Progenitor cell of endocrine pancreas (in vitro differentiated cells): Measurements from ENCODE around the gene GRHL3. TPM values are rescaled to one million over a fixed set of nuclear protein-coding genes. Genes with fewer than 3 reads are reported as not detected.

Source experiments
- DNase-seq: peaks from one replicate; pipeline ENCODE4 v3.0.0; 2021; ENCODE audit warnings: low spot score; ENCODE audit not compliant: unreplicated experiment
- H3K27ac Mint-ChIP-seq: 2 replicates; pipeline ENCODE4 v1.8.0; 2021; ENCODE audit warnings: mild to moderate bottlenecking, moderate library complexity, mixed read lengths
- H3K27me3 Mint-ChIP-seq: 2 replicates; pipeline ENCODE4 v1.8.0; 2021; ENCODE audit warnings: mixed read lengths
- H3K36me3 Mint-ChIP-seq: 2 replicates; pipeline ENCODE4 v1.8.0; 2022; ENCODE audit warnings: mixed read lengths; ENCODE audit not compliant: insufficient read depth
- H3K4me1 Mint-ChIP-seq: 2 replicates; pipeline ENCODE4 v1.8.0; 2021; ENCODE audit warnings: low read depth, mixed read lengths
- H3K4me3 Mint-ChIP-seq: 2 replicates; pipeline ENCODE4 v1.8.0; 2021; ENCODE audit warnings: low read depth, mild to moderate bottlenecking, moderate library complexity, mixed read lengths
- H3K9me3 Mint-ChIP-seq: 2 replicates; pipeline ENCODE4 v1.8.0; 2021; ENCODE audit warnings: low read depth, mixed read lengths
- total RNA-seq: library from RNA; stranded (reverse); gene quantifications from 2 replicates; pipeline ENCODE4 v1.2.1, GENCODE V29; 2021
- TF ChIP-seq, protein P1 (sequence below): fragments of 200-600 bp; sonication (generic); IDR thresholded peaks from one replicate; pipeline ENCODE4 v1.5.0; 2021; ENCODE audit warnings: antibody characterized with exemption, mild to moderate bottlenecking; ENCODE audit not compliant: unreplicated experiment

Gene GRHL3
- total RNA-seq, 1 donor from 2014 or later: 4.9 TPM

DNA sequence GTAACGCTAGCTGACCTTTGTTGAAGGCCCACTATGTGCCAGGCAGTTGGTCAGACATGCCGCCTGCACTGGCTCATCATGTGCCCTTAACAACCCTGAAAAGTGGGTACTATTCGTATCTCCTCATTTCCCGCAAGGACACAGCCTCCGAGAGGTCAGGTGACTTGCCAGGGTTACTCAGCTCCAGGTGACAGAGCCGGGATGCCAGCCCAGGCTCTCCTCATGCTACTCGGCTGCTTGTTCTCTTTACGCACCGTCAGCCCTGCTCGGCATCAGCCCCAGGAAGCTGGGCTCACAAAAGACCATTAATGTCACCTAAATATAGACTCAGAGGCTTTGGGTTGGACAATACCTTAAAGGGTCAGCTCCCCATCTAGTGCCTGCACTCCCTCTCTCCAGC lies 29.0 kb downstream of the GRHL3 start:
- Mint-ChIP-seq H3K27ac (no peak overlapping the region), H3K4me3 (no peak overlapping the region), H3K27me3 (peaks cover 6% of the 10 kb centered on the region), H3K4me1 (peaks cover 5% of the 10 kb centered on the region), H3K36me3 (no peaks in the 10 kb centered on the region), H3K9me3 (no peaks in the 10 kb centered on the region)
- TF ChIP-seq, protein P1, sequence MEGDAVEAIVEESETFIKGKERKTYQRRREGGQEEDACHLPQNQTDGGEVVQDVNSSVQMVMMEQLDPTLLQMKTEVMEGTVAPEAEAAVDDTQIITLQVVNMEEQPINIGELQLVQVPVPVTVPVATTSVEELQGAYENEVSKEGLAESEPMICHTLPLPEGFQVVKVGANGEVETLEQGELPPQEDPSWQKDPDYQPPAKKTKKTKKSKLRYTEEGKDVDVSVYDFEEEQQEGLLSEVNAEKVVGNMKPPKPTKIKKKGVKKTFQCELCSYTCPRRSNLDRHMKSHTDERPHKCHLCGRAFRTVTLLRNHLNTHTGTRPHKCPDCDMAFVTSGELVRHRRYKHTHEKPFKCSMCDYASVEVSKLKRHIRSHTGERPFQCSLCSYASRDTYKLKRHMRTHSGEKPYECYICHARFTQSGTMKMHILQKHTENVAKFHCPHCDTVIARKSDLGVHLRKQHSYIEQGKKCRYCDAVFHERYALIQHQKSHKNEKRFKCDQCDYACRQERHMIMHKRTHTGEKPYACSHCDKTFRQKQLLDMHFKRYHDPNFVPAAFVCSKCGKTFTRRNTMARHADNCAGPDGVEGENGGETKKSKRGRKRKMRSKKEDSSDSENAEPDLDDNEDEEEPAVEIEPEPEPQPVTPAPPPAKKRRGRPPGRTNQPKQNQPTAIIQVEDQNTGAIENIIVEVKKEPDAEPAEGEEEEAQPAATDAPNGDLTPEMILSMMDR: no peak
- no peak for DNase-seq

DNA sequence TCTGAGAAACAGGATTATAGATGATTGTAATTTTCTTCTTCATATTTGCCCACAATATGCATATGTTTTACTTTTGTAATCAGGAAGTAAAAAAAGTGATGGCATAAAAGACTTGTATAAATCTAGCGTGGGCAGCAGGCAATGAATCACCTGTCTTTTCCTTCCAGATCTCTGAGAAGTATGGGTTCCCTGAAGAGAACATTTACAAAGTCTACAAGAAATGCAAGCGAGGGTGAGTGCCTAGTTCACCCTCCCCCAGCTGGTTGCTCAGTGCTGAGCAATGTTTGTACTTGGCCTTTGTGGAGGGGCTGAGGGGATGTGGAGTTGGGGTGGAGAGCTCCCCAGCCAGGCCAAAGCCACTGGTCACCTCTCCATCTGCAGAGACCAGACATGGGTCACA lies 30.7 kb downstream of the GRHL3 start:
- H3K9me3 Mint-ChIP-seq: no peaks in the 10 kb centered on the region
- no peak overlapping the region for H3K27ac Mint-ChIP-seq

DNA sequence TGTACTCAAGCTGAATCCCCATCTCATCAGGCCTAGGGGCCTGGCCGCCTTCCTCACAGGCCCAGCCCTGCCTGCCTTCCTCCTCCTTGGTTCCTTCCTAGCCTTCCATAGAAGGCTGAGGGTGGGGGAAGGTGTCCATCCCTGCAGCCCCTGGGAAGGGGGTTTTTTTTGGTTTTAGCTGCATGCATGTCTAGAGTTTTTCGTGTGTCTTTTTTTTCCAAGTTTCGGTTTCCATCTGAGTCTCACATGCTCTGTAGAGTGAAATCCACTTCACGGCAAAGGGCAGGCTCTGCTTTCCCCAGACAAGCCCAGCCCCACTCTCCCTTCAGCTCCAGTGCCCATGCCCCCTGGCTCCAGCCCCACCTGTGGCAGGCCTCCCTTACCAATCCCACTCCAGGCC lies 32.1 kb downstream of the GRHL3 start:
- peaks cover 5% of the 10 kb centered on the region for H3K4me1 Mint-ChIP-seq
- H3K27ac Mint-ChIP-seq: no peak overlapping the region
- H3K9me3 Mint-ChIP-seq: no peaks in the 10 kb centered on the region
- TF ChIP-seq, protein P1: no peak
- DNase-seq: no peak
- H3K27me3 Mint-ChIP-seq: peaks cover 6% of the 10 kb centered on the region
- no peaks in the 10 kb centered on the region for H3K36me3 Mint-ChIP-seq
- no peak overlapping the region for H3K4me3 Mint-ChIP-seq

More for the DNA sequence above, 30.7 kb downstream of the GRHL3 start:
- peaks cover 5% of the 10 kb centered on the region for H3K4me1 Mint-ChIP-seq
- DNase-seq: no peak
- TF ChIP-seq, protein P1: no peak
- H3K4me3 Mint-ChIP-seq: no peak overlapping the region
- H3K36me3 Mint-ChIP-seq: no peaks in the 10 kb centered on the region
- peaks cover 6% of the 10 kb centered on the region for H3K27me3 Mint-ChIP-seq

DNA sequence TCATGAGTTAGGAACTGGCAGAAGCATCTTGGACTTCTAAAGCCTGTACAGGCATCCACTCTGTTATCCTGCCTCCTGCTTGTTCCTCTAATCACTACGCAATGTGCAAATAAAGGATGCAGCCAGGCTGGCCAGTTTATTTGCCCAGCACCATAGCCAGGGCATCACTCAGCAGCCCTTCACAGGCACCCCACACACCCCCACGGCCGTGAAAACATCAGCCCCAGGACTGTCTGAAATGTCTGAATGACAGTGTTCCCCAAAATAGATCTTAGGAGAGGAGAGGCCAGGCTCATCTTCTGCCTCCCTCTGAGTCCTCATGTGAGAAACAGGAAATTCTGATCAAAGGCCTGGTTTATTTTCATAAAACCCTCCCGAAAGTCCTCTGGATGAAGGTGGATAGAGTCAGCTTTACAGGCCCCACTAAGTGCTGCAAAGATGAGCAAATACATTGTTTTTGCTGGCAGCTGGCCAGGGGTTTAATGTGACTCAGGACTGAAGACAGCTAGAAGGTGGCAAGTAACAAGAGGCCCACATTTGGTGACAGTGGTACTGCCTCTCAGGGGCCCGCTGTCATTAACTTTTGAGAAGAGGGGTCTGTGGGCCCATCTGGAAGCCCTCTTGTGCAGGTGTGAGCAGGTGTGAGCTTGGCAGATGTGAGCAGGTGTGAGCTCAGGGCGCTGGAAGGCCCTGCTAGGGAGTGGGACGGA lies 32.9 kb downstream of the GRHL3 start:
- H3K4me1 Mint-ChIP-seq: peaks cover 5% of the 10 kb centered on the region
- no peaks in the 10 kb centered on the region for H3K9me3 Mint-ChIP-seq
- TF ChIP-seq, protein P1: no peak
- no peak overlapping the region for H3K27ac Mint-ChIP-seq
- H3K27me3 Mint-ChIP-seq: peaks cover 6% of the 10 kb centered on the region
- no peak overlapping the region for H3K4me3 Mint-ChIP-seq
- no peak for DNase-seq
- H3K36me3 Mint-ChIP-seq: peaks cover 3% of the 10 kb centered on the region

DNA sequence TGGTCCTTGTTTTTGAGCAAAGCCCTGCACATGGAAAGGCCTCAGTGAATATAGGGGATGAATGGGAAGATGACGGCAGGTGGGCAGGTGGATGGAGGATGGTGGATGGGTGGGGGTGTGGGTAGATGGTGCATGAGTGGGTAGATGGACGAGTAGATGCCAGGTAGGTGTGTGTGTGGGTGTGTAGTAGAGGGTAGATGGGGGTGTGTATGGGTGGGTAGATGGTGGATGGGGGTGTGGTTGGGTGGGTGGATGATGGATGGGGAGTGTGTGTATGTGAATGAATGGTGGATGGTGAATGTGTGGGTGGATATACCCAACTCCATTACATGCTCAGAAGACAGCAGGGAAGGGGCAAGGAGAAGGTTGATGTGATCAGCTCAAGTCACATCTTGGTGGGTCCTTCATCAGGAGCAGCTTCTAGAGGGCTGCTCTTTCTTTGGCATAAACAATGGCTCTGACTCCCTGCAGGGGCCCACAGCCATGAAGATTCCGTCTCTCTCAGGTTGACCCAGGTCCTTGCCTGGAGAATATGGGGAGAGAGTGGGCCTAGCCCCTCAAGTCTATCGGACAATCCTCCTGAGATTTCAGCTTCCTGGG lies 34.2 kb downstream of the GRHL3 start:
- Mint-ChIP-seq H3K9me3 (no peaks in the 10 kb centered on the region), H3K4me3 (no peak overlapping the region), H3K4me1 (no peaks in the 10 kb centered on the region), H3K27ac (no peak overlapping the region), H3K27me3 (peaks cover 6% of the 10 kb centered on the region), H3K36me3 (peaks cover 4% of the 10 kb centered on the region)
- TF ChIP-seq, protein P1: no peak
- DNase-seq: no peak
